ENCODE results near the gene NPSR1. TPM values are rescaled to one million over a fixed set of nuclear protein-coding genes. Genes with fewer than 3 reads are reported as not detected.

NPSR1 gene
- total and polyA plus RNA-seq, 9 of the 15 experiments (the other 6 are each of a cell fraction or from before 2014, with no cell fraction given): not detected

DNA sequence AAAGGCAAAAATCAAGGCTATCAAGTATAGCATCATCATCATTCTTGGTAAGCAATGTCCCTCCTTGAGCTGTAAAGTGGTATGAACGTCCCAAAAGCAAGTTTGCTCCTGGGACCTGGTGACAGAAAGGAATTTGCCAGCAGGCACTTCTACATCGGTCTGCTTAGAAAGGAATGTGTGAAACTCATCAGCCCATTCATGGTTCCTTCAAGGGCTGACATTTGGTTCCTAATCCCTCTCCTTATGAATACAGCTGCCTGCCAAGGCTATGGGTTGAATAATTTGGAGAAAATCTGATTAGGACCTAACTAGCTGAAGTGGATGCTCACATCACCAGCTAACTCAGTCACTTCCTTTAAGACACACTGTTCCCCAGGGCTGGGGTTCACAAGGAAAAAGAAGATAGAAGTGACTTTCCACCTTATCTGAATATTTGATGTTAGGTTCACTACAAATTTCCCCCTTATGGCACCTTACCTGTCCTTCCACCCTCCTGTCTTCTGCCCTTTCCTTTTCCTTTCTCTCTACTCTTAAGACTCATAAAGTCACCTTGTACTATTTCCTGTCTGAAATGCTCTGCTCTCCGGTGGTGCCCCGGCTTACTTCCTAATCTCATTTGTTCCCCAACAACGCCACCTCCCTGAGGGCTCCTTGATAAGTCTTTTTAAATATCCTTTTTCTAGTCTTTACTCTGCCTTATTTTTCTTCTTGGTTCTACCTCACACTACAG, 187.1 kb downstream of the NPSR1 start (continued):
- TF ChIP-seq TEAD1 (CRISPR knock-in tag; IDR thresholded peaks at IDR 0.05) (no peak), CEBPB (tag; IDR thresholded peaks at IDR 0.05) (no peak), BHLHE40 (IDR thresholded peaks at IDR 0.05; ENCODE audit: low read length) (no peak), CREBBP (IDR thresholded peaks at IDR 0.05; ENCODE audit: low read depth, low read length) (no peak), HDAC6 (IDR thresholded peaks at IDR 0.05; ENCODE audit: low read depth, low read length) (no peak), CHD4 (IDR thresholded peaks at IDR 0.05; ENCODE audit: insufficient read depth, insufficient replicate concordance, low read depth, low read length, poor library complexity, severe bottlenecking) (no peak), KLF6 (CRISPR knock-in tag; IDR thresholded peaks at IDR 0.05; ENCODE audit: borderline replicate concordance) (no peak), MCM3 (IDR thresholded peaks at IDR 0.05) (no peak), POU5F1 (IDR thresholded peaks at IDR 0.05; ENCODE audit: borderline replicate concordance, low read depth, low read length, partially characterized antibody) (no peak), SRSF7 (optimal IDR thresholded peaks at IDR 0.05; ENCODE audit: low read depth, low read length) (no peak), ETS2 (tag; IDR thresholded peaks at IDR 0.05; ENCODE audit: borderline replicate concordance, poor library complexity, severe bottlenecking) (no peak), DIDO1 (tag; IDR thresholded peaks at IDR 0.05; ENCODE audit: low read depth) (no peak)
- TF ChIP-seq, protein P1, sequence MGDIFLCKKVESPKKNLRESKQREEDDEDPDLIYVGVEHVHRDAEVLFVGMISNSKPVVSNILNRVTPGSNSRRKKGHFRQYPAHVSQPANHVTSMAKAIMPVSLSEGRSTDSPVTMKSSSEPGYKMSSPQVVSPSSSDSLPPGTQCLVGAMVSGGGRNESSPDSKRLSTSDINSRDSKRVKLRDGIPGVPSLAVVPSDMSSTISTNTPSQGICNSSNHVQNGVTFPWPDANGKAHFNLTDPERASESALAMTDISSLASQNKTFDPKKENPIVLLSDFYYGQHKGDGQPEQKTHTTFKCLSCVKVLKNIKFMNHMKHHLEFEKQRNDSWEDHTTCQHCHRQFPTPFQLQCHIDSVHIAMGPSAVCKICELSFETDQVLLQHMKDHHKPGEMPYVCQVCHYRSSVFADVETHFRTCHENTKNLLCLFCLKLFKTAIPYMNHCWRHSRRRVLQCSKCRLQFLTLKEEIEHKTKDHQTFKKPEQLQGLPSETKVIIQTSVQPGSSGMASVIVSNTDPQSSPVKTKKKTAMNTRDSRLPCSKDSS (IDR thresholded peaks at IDR 0.05; ENCODE audit: low read depth, partially characterized antibody): no peak
- TF ChIP-seq, protein P2, sequence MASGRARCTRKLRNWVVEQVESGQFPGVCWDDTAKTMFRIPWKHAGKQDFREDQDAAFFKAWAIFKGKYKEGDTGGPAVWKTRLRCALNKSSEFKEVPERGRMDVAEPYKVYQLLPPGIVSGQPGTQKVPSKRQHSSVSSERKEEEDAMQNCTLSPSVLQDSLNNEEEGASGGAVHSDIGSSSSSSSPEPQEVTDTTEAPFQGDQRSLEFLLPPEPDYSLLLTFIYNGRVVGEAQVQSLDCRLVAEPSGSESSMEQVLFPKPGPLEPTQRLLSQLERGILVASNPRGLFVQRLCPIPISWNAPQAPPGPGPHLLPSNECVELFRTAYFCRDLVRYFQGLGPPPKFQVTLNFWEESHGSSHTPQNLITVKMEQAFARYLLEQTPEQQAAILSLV (tag; IDR thresholded peaks at IDR 0.05): no peak
- TF ChIP-seq, protein P3, sequence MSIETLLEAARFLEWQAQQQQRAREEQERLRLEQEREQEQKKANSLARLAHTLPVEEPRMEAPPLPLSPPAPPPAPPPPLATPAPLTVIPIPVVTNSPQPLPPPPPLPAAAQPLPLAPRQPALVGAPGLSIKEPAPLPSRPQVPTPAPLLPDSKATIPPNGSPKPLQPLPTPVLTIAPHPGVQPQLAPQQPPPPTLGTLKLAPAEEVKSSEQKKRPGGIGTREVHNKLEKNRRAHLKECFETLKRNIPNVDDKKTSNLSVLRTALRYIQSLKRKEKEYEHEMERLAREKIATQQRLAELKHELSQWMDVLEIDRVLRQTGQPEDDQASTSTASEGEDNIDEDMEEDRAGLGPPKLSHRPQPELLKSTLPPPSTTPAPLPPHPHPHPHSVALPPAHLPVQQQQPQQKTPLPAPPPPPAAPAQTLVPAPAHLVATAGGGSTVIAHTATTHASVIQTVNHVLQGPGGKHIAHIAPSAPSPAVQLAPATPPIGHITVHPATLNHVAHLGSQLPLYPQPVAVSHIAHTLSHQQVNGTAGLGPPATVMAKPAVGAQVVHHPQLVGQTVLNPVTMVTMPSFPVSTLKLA (conservative IDR thresholded peaks at IDR 0.05): no peak

Measured in K562 (cell line).